HepG2 (cell line): ENCODE data around the gene PRICKLE3.

Experiments
- PHF8 ChIP-seq: sonication (generic); formaldehyde crosslinking; IDR thresholded peaks from 2 replicates; pipeline ENCODE4 v1.5.0; 2020; ENCODE audit warnings: missing genetic modification reagents
- POLR2AphosphoS5 ChIP-seq: IDR thresholded peaks from 2 replicates; pipeline ENCODE4 v1.6.1; 2012; ENCODE audit warnings: low read depth, low read length
- PRMT3 ChIP-seq: sonication (generic); formaldehyde crosslinking; IDR thresholded peaks from 2 replicates; pipeline ENCODE4 v1.8.1; 2022; ENCODE audit warnings: low read depth, mild to moderate bottlenecking, moderate library complexity, missing genetic modification reagents, borderline replicate concordance
- RAD21 ChIP-seq: fragments of 450-650 bp; formaldehyde crosslinking; IDR thresholded peaks from 2 replicates; pipeline ENCODE4 v1.5.0; 2020; ENCODE audit warnings: mild to moderate bottlenecking
- REST ChIP-seq, 2 experiments: IDR thresholded peaks; 2 replicates each; pipeline ENCODE4 v1.6.1; 2011 to 2012; ENCODE audit warnings: low read length in 2 of 2, borderline replicate concordance in 1 of 2, low read depth in 1 of 2, mild to moderate bottlenecking in 1 of 2, moderate library complexity in 1 of 2
- ZBTB26 ChIP-seq: IDR thresholded peaks from 2 replicates; pipeline ENCODE4 v1.6.1; 2016; ENCODE audit warnings: missing compliant biosample characterization, missing genetic modification reagents, borderline replicate concordance
- ZBTB40 ChIP-seq, 2 experiments: fragments of 450-650 bp in 1 of 2; sonication (generic) in 1 of 2; formaldehyde crosslinking in 1 of 2; IDR thresholded peaks; 2 replicates each; pipeline versions ENCODE4 v1.6.1 to v1.8.0; 2016 to 2022; ENCODE audit warnings: antibody characterized with exemption in 1 of 2, mild to moderate bottlenecking in 1 of 2, missing genetic modification reagents in 1 of 2
- ZSCAN20 ChIP-seq: sonication (generic); formaldehyde crosslinking; IDR thresholded peaks from 2 replicates; pipeline ENCODE4 v1.4.0; 2020; ENCODE audit warnings: missing genetic modification reagents, mild to moderate bottlenecking, borderline replicate concordance

DNA sequence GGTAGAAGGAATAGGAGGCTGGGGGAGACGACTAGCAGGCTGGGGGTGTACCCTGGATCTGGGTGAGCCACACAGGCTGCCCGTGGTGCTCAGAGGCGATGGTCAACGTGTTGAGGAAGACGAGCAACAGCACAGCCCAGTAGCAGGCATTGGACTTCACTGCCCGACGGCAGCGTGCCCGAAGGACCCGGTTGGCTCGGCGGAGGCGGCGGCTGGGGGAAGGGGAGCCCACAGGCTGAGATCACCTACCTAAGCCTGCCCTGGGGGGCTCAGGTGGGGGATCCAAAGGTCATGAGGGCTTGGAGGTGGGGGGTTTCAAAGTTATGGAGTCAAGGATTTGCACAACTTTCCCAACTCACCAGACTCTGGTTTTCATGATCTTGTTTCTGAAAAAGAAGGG is 39.7 kb upstream of the PRICKLE3 start:
- TF ChIP-seq ZBTB26 (no peak), PRMT3 (CRISPR knock-in tag) (no peak), ZSCAN20 (CRISPR knock-in tag) (no peak), RAD21 (CRISPR knock-in tag) (no peak), PHF8 (CRISPR knock-in tag) (no peak), POLR2AphosphoS5 (no peak), ZBTB40 (IDR thresholded peaks at IDR 0.05) (no peak), ZBTB40 (CRISPR knock-in tag; IDR thresholded peaks at IDR 0.05) (no peak), REST (IDR thresholded peaks at IDR 0.05; ENCODE audit: borderline replicate concordance in 1 of 2, low read depth in 1 of 2, low read length in 2 of 2) (no peak)
